ENCODE results near the gene DNM1L.

Gene DNM1L

GRCh38 chr12:32679091-32679919, at the start of gene DNM1L:
TSS of gene DNM1L (plus strand) at chr12:32679301. CDS start at chr12:32679364, 63 bp downstream.
- DNase-seq: peak; percentile 92

GRCh38 chr12:32641287-32641901, 37.7 kb upstream of the DNM1L start:
- DNase-seq: no peak

GRCh38 chr12:32644431-32644830, 34.7 kb upstream of the DNM1L start:
- DNase-seq: no peak

- no peak for DNase-seq
These were observed 31.8 kb upstream of the DNM1L start for GRCh38 chr12:32647275-32647674.

GRCh38 chr12:32650508-32650907, 28.6 kb upstream of the DNM1L start:
- DNase-seq: no peak

GRCh38 chr12:32651151-32651955, 27.7 kb upstream of the DNM1L start:
- DNase-seq: no peak

GRCh38 chr12:32651956-32652210, 27.2 kb upstream of the DNM1L start:
- no peak for DNase-seq

GRCh38 chr12:32659908-32660440, 19.1 kb upstream of the DNM1L start:
- DNase-seq: no peak

GRCh38 chr12:32661706-32662105, 17.4 kb upstream of the DNM1L start:
- DNase-seq: no peak

GRCh38 chr12:32662665-32663064, 16.4 kb upstream of the DNM1L start:
- DNase-seq: no peak

GRCh38 chr12:32666018-32666417, 13.1 kb upstream of the DNM1L start:
- no peak for DNase-seq

- no peak for DNase-seq
These were observed 9.5 kb upstream of the DNM1L start for GRCh38 chr12:32669584-32669983.

- no peak for DNase-seq
These were observed 6.9 kb upstream of the DNM1L start for GRCh38 chr12:32671930-32672780.

- DNase-seq: no peak
These were observed 778 bp downstream of the DNM1L start for GRCh38 chr12:32679920-32680237.

GRCh38 chr12:32680787-32681186, 1.7 kb downstream of the DNM1L start:
- DNase-seq: no peak

GRCh38 chr12:32681272-32681671, 2.2 kb downstream of the DNM1L start:
- DNase-seq: no peak

GRCh38 chr12:32686340-32686739, 7.2 kb downstream of the DNM1L start:
- DNase-seq: no peak

- DNase-seq: no peak
These were observed 9.7 kb downstream of the DNM1L start for GRCh38 chr12:32688786-32689185.

GRCh38 chr12:32690927-32691326, 11.8 kb downstream of the DNM1L start:
- DNase-seq: no peak

- no peak for DNase-seq
These were observed 13.3 kb downstream of the DNM1L start for GRCh38 chr12:32692358-32692757.

GRCh38 chr12:32693036-32693435, 13.9 kb downstream of the DNM1L start:
- no peak for DNase-seq

GRCh38 chr12:32695787-32696186, 16.7 kb downstream of the DNM1L start:
- no peak for DNase-seq

GRCh38 chr12:32697445-32697844, 18.3 kb downstream of the DNM1L start:
- no peak for DNase-seq

Data from activated naive CD4-positive, alpha-beta T cell treated with anti-CD3 and anti-CD28 coated beads, Interleukin-2, amount 50 U/mL, for 16 hours (primary cell).